ENCODE measurements around the gene PRSS58. TPM values are rescaled to one million over a fixed set of nuclear protein-coding genes. Genes with fewer than 3 reads are reported as not detected.

Gene PRSS58, protein sequence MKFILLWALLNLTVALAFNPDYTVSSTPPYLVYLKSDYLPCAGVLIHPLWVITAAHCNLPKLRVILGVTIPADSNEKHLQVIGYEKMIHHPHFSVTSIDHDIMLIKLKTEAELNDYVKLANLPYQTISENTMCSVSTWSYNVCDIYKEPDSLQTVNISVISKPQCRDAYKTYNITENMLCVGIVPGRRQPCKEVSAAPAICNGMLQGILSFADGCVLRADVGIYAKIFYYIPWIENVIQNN
- polyA plus RNA-seq (ENCODE audit: insufficient read length) = not detected

DNA sequence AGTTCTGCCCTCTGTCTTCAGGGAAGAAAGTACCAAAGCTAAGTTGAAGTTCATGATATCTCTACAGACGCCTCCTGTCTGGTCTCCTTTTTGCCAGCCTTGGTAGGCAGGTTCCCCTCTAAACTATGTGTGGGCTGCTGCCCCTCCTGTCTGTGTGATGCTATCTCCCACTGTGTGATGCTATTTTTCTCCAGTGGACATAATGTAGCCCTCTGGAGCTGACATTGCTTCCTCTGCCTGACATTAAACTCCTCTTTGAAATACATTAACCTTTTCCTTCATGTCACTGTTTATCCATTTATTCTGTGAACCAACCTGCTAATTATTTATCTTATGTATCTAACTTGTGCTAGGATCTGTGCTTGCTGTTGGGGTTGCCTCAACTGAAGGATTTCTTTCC, at the start of gene PRSS58:
Gene PRSS58 (minus strand): TSS at position 101 of the 400 bp plus-strand sequence. CDS start 351 bp downstream, outside the sequence.
- no peak for DNase-seq (ENCODE audit: low read depth)

DNA sequence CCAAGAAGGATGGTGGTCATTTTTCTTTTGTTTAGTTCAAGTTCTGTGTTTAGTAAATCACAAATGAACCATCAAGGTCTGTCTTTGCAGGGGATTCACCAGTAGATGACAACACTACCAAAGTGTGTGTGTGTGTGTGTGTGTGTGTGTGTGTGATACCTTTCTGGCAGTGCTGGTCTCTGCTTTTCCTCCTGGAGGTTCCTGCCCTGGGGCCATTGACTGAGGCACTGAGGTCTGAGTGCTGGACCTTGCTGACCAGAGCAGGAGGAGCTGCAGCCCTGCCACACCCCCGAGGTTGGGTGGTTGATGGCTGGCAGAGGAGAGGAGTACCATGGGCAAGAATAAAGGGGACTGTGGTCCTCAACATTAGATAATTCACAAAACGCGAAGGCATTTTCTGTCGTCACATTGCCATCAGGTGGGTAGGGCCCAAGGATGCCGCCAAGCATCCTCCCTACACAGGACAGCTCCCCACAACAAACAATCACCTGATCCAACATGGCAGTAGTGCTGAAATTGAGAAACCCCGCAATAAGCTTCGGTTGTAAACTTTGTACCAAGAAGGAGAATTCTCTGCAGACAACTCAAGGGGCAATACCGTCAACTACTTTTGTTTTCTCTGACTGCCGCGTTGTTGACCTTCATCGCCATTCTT, 49.5 kb upstream of the PRSS58 start:
- DNase-seq (ENCODE audit: low read depth) = no peak

GRCh38 chr7:142303650-142304049, 45.8 kb upstream of the PRSS58 start:
- DNase-seq (ENCODE audit: low read depth) = no peak

DNA sequence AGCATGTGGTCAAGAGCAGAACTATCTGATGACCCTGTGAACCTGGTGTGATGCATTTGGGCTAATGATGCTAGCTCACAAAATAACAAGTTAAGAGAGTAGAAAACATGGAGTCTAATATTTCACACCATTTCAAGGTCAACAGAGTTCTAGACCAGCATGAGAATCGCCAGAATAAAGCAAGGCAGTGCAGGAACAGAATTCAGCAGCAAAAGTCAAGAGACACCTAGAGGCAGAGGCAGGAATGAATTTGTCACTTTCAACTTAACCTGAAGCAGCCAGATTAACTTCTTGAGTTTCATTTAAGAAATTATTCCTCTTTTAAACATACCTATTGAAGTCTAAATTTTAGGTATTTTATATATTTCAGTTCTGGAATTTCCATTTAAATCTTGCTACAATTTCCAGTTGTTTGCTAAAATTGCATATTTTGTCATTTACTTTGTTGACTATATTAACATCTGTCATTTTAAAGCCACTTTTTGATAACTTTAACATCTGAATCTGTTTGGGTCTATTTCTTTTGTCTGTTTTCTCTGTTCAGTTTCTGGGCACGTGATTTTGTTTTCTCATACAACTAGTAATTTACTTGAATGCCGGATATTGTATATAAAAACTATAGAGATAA, 44.2 kb upstream of the PRSS58 start:
- no peak for DNase-seq (ENCODE audit: low read depth)

DNA sequence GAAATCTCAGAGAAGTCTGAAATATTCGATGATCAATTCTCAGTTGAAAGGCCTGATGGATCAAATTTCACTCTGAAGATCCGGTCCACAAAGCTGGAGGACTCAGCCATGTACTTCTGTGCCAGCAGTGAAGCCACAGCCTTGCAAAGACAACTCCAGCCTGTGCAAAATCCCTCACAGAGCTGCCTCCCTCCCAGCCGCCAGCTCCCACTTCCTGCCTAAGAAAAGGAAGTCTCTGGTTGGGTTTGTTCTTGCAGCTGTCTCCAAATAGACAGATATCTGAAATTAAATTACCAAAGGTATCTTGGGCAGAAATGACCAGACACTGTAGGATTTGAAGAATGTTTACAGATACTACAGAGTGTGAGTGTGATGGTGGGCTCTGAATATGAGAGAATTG, 43.4 kb upstream of the PRSS58 start:
- DNase-seq (ENCODE audit: low read depth) = no peak

GRCh38 chr7:142300689-142301088, 42.8 kb upstream of the PRSS58 start:
- DNase-seq (ENCODE audit: low read depth) = no peak

GRCh38 chr7:142299237-142299781, 41.5 kb upstream of the PRSS58 start:
- DNase-seq (ENCODE audit: low read depth) = no peak

DNA sequence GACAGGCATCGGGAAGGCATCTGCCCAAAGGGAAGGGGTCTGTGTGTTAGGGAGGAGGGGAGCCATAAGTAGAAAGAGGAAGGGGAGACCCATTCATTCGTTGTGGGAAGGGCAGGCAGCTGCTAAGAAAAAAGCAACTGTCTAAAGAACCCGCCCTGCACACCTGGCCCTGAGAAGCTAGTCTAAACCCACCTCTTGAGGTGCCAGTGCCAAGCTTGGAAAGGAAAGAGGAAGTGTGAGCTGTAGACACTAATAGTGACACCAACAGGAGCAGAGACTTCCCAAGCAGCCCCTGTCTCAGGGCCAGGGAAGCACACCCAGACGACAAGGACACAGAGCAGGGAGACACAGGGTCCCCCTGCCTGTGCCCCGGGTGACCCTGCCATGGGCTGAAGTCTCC, 40.8 kb upstream of the PRSS58 start:
- no peak for DNase-seq (ENCODE audit: low read depth)

DNA sequence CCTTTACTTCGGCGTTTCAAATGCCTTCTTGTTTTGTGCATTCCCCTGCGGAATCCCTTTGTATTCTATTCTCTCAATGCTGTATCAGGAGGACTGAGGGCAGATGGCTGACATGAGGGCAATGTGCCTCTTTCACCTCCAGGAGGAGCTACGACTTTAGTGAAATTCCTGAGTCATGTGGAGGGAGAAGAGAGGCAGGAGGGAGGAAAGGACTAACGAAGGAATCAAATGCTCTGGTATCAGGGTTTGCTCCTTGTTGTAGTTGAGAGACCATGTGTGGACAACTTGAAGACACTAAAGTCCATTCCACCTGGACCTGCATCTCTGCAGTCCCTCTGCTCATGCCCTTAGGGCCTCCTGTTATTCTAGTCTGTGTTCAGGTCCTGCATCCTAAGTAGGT, 40.2 kb upstream of the PRSS58 start:
- DNase-seq (ENCODE audit: low read depth) = no peak

DNA sequence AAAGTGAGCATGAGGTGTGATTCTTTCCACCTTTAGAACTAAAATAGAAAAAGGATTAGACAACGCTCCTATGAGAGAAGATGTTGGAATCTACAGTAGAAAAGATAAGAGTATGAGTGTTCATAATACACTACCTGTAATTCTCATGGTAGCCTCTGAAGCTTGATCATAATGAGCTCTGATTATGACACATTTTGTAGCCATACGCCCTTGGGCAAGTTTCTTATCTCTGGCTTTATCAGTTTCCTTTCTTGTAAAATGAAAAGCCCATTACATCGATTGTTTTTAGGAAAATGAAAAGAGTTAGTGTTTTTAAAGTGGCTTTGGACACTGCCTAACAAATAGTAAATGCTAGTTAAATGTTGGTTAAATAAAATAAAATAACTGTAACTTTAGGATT, 22.4 kb upstream of the PRSS58 start:
- DNase-seq (ENCODE audit: low read depth) = no peak

DNA sequence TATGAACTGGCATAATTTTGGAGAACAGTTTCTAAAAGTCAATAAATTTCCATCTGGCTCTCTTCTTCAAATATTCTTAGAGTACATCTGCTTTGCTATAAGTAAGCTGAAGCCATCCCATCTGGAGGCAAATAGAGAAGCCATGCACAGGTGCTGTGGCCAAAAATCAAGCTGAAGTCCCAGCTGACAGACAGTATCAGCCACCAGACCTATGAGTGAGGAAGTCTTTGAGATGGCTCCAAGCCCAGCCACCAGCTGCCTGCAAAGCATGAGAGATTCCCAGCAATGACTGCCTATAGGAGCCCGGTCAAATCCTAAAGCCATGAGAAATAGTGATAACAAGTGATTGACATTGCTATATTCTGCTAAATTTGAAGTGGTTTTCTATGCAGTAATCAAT, 21.7 kb upstream of the PRSS58 start:
- DNase-seq (ENCODE audit: low read depth) = no peak

DNA sequence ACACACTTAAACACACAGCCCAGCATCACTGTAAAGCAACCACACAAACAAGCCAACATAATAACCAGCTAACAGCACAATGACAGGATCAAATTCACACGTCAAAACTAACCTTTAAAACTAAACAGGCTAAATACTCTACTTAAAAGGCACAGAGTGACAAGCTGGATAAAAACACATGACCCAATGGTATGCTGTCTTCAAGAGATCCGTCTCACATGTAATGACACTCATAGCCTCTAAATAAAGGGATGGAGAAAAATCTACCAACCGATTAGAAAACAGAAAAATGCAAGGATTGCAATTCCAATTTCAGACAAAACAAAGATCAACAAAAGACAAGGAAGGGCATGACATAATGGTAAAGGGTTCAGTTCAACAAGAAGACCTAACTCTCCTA, 17.2 kb upstream of the PRSS58 start:
- DNase-seq (ENCODE audit: low read depth) = no peak

GRCh38 chr7:142272841-142273240, 15.0 kb upstream of the PRSS58 start:
- no peak for DNase-seq (ENCODE audit: low read depth)

GRCh38 chr7:142263598-142264380, 5.9 kb upstream of the PRSS58 start:
- no peak for DNase-seq (ENCODE audit: low read depth)

DNA sequence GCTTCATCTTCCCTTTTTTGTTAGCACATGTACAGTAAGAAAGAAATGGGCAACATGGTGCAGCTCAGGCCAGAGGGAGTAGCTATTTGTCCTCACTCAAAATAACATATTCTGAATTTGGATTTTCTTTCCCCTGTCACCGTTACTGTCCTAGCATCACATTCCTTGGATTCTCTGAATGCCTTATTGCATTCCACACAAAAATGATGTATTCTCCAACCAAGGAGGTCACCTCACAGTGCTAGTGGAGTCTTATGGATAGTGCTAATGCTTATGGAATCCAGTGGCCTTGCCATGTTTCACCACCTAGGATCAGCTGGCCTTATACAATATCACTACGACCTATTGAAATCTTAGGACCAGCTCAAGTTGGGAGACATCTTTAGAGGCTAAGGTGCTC, 7.2 kb downstream of the PRSS58 start:
- DNase-seq (ENCODE audit: low read depth) = no peak

GRCh38 chr7:142249918-142250317, 7.9 kb downstream of the PRSS58 start:
- DNase-seq (ENCODE audit: low read depth) = no peak

GRCh38 chr7:142248166-142249160, 9.4 kb downstream of the PRSS58 start:
- DNase-seq (ENCODE audit: low read depth) = no peak

DNA sequence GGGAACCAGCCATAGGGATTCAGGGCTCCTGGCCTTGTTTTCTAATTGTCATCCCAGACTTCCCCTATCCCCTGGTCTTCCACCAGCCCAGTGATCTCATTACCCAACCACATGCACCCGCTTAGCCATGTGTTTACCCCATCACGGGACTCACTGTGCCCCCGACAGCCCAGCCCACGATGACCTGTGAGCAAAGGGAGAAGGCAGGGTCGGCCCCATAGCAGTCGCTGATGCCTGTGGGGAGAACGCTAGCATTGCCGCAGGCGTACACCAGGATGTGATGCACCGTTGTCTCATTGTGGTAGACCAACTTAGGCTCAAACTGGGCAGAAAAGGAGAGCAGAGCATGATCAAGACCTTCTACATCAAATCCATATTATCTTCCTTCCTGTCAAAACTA, 14.0 kb downstream of the PRSS58 start:
- DNase-seq (ENCODE audit: low read depth) = no peak

DNA sequence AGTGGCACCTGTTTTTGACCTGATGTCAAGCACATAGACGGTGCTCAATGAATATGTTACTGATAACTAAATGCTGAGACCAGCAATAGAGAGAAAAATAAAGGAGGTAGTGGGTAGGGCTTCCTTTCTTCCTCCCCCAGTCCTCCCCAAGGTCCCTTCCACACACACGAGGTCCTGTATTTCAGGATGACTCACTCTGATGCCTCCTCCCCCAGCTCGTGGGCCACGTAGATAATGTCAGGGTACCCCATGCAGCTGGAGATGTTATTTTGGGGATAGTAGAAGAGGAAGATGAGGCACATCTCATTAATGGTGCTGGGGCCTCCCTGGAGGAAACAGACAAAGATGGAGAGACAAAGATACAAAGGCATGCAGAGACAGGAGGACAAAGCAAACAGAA, 17.3 kb downstream of the PRSS58 start:
- no peak for DNase-seq (ENCODE audit: low read depth)

DNA sequence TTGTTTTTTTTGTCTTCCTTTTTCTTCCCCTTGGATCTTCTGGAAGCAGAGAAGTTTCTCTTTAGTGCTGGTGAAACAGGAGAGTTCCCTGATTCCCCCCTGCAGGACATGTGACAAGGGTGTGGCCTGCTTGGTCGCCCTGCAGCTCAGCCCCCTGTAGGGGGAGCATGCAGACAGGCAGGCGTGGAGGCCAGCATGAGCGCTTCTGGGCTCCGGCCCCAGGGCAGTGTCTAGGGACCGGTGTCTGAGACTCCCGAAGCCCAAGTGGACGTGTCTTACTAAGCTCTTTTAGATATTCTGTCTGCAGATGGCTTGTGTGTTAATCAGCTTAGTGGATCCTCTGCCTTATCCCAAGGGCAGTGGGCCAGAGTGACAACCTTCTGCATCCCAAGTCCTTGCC, 26.1 kb downstream of the PRSS58 start:
- DNase-seq (ENCODE audit: low read depth) = no peak

Data from forelimb muscle (tissue), 1 donor.